ENCODE data around the gene ZNF845.

DNA sequence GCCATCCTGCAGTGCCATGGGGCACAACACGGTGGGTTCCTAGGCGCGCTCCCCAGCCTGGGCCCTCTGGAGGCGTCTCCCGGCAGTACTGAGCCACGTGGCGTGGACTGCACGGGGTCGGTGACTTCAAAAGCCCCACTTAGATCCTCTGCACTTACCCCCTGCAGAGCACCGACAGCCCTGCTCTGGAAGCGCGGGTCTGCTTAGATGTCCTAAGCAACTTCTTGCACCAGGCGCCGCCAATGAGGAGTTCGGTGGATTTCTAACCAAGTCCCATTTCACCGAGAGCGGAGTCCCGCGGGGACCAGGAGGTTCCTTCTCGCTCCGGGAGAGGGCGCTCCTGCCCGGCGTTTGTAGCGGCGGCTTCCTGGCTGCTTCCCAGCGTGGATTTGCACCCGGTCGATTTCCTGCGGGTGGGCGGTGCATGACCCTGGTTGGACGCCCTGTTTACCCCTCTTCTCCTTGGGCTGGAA lies 25.2 kb upstream of the ZNF845 start:
- 0 out of 6 replicates have a peak, but pooled peaks of 1 of the 3 experiments have one; percentile 8 for TF ChIP-seq CTCF (IDR thresholded peaks at IDR 0.05 in 2 of 3, conservative IDR thresholded peaks at IDR 0.05 in 1 of 3; ENCODE audit: control insufficient read depth in 2 of 3, extremely low read depth in 1 of 3, insufficient read depth in 1 of 3, low read depth in 3 of 3, low read length in 3 of 3)
- no peak for TF ChIP-seq ATF7 (IDR thresholded peaks at IDR 0.05; ENCODE audit: low read depth)
- TF ChIP-seq IKZF1 (conservative IDR thresholded peaks at IDR 0.05), result no peak
- no peak for TF ChIP-seq TAF1 (IDR thresholded peaks at IDR 0.05; ENCODE audit: borderline replicate concordance, low read depth, low read length)

Data from GM12878 (cell line).